CD4-positive, alpha-beta T cell treated with Interleukin-6 for 4 hours (primary cell): Measurements from ENCODE around the gene KCNJ14.

Experiments used
- DNase-seq: peaks from one replicate; pipeline ENCODE4 v3.0.0-alpha.2; 2020; ENCODE audit warnings: mixed read lengths

The KCNJ14 gene

DNA sequence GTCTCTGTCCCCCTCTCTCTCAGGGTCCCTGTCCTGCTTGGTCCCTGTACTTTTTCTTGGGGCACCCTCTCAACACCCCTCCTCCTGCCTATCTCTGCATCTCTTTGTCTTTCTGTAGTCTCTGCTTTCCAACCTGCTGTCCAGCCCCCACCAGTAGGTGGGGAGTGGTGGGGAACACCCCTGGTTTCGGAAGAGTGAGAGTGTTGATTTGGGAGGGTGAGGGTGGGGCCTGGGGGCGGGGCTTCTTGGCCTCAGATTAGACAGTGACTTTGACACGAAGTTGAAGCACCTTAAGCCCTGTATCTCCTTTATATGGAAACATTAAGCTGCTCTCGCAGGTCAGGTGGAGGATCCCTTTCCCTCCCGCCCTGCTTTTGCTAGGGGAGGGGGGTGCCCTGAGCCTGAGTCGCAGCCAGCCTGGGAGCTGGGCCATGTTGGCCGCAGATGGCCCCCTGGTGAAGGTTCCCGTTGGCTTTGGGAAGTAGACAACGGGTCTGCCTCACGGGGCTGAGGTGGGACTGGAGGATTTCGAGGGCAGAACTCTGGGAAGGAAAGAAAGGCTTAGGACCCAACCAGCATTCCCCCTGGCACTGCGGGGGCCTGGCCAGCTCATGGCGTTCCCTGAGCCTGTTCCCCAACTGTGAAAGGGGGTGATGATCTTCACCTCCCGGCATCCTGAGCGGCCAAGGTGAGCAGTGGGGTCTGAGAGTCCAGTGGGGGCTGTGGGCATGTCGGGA lies at the start of gene KCNJ14:
KCNJ14 (plus strand) TSS at position 404 of the 737 bp plus-strand sequence. CDS start 6,151 bp downstream, outside the sequence.
- DNase-seq: no peak

DNA sequence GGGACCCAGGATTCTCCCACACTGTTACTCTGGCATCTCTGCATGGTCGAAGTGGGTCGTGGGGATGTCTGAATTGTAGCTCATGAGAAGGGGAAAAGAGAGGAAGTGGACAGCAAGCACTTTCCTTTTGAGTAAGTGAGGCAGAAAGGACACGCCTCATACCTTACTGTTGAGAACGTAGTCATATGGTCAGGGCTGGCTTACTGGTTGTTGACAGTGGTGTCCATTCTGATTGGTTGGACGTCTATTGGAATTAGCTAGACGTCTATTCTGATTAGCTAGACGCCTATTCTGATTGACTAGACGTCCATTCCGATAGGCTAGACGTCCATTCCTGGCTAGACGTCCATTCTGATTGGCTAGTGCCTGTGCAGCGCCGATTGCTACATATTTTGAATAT lies 49.5 kb upstream of the KCNJ14 start:
- no peak for DNase-seq

DNA sequence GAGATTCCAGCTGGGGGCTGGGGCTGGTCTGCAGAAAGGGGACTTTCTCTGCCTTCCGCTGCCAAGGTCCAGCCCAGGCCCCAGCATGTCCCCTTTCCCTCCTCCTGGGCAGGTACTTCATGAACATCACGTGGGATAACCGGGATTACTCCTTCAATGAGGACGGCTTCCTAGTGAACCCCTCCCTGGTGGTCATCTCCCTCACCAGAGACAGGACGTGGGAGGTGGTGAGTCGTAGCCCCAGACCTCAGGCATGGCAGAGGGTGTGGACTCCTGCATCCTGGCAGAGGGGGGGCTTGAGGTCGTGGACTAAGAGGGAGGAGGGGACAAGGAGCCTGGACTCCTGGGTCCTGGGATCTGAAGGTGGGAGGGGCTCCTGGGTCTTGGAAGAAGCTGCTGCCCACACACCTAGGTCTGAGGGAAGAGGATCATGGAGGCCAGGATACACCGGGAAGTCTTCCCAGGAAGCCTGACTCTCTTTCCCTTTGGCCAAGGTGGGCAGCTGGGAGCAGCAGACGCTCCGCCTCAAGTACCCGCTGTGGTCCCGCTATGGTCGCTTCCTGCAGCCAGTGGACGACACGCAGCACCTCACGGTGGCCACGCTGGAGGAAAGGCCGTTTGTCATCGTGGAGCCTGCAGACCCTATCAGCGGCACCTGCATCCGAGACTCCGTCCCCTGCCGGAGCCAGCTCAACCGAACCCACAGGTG lies 41.3 kb upstream of the KCNJ14 start:
- DNase-seq: no peak

DNA sequence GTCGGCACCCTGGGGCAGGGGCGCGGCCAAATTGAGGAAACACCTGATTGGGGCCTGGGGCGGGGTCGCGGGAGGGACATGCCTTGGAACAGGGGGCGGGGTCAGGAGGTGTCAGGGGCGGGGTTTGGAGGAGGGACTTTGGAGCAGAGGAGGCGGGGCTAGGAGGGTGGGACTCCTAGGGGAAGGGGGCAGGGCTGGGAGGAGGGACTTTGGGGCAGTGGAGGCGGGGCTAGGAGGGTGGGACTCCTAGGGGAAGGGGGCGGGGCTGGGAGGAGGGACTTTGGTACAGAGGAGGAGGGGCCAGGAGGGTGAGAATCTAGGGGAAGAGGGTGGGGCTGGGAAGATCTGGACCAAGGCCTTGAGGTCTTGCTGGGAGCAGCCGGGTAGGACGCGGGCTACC lies 40.0 kb upstream of the KCNJ14 start:
- peak; percentile 76 for DNase-seq

DNA sequence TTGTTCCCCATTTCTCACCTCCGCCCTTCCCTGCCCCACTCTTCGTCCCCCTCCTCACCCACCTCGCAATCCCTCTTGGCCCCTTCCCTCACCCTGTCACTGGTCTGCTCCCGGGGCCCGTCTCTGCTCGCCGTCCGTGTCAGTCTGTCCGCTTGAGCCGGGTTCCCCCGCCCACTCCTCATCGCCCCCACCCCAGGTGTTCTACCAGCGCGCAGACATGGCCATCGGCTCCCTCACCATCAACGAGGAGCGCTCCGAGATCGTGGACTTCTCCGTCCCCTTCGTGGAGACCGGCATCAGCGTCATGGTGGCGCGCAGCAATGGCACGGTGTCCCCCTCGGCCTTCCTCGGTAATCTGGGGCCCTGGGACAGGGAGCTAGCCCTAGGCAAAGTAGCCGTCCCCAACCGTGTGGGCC lies 39.6 kb upstream of the KCNJ14 start:
- DNase-seq: no peak

DNA sequence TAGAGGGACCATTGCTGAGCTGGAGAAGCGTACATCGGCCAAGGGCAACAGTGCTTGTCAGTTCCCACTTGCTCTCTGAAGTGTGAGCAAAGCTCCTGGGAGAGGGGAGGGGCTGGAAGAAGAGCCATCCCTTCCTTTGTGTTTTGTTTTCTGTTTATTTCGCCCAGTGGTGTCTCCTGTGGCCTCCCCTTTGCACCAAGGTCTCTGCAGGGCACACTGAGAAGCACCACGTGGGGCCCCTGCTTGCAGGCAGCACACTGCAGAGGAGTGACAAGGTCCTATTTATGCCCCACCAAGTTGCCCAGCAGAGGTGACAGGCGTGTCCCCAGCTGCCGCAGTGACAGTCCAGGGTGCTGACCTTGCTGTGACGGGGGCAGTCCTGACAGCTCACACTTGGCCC lies 38.0 kb upstream of the KCNJ14 start:
- no peak for DNase-seq

DNA sequence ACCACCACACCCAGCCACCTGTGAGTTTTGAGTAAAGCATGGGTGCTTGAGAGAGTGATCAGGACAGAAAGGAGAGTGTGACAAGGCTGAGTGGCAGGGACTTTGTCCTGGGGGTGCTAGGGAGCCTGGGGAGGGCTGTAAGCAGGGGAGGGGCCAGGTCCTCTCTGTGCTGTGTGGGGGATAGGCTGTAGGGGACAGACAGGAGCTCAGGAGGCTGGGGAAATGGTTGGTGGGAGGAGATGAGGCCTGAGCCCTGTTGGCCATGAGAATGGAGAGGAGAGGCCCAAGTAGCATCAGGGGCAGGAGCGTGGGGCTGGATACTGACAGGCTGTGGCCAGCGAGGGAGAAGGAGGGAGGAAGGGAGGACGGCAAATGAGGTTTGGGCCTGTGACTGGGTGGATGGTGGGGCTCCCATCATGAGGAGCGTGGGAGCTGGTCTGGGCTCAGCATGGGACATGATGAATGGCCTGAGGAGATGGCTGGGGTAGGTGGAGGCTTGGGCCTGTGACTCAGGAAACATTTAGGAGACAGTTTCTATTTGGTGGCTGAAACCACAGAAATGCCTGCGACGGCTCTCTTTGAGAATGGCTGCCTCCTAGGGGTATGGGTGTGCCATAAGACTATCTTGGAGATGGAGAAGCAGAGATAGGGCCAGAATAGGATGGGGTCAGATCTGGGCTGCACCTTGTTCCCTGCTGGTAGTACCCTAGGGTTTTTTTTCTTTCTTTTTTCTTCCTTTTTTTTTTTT lies 36.9 kb upstream of the KCNJ14 start:
- DNase-seq: no peak

DNA sequence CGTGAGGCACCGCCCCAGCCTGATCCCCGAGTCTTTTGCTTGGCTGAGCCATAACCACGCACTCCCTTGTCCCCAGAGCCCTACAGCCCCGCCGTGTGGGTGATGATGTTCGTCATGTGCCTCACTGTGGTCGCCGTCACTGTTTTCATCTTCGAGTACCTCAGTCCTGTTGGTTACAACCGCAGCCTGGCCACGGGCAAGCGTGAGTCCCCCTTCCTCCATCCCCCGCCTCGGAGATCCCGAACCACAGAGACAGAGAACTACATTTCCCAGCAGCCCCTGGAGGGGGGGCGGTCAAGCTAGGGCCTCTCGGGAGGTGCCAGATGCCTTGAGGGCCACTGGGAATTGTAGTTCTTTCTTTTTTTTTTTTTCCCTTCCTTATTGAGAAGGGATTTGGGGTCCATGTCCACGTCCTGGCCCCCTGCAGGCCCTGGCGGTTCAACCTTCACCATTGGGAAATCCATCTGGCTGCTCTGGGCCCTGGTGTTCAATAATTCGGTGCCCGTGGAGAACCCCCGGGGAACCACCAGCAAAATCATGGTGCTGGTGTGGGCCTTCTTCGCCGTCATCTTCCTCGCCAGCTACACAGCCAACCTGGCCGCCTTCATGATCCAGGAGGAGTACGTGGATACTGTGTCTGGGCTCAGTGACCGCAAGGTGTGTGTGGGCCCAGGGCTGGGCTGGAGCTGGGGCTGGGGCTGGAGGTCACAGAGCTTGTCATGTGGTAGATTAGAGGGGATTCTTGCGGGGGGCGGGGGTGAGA lies 36.0 kb upstream of the KCNJ14 start:
- peak; percentile 76 for DNase-seq

DNA sequence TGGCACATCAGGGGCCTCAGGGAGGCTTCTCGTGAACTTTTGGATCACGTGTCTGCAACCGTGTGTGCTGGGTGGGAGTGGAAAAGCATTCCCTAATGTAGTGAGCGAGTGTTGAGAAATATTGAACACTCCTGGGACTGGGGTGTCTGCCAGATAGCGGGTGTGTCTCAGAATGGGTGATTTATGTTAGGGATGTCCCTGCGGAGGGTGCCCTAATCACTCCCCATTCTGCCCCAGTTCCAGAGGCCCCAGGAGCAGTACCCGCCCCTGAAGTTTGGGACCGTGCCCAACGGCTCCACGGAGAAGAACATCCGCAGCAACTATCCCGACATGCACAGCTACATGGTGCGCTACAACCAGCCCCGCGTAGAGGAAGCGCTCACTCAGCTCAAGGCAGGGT lies 33.8 kb upstream of the KCNJ14 start:
- no peak for DNase-seq

DNA sequence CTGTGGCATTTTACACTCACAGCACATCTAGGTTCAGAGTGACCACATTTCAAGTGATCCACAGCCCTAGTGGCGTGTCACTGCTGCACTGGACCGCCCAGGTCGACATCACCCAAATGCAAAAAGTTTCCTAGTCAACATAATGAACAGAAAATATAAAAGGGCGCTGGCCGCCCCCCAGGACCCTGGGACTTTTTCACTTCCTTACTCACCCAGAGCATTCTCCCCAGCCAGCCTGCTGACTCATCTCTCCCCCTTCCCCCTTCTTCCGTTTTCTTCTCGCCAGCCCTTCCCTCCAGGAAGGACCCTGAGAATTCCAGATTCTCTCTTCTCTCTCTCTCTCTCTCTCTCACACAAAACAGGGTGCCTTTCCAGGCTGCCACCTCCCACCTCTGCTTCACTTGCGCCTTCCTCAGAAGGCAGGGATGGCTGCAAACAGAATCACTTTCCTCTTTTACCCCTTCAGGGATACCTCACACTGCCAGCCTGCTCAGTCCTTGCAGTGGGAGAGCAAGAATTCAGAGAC lies 30.6 kb upstream of the KCNJ14 start:
- DNase-seq: no peak

DNA sequence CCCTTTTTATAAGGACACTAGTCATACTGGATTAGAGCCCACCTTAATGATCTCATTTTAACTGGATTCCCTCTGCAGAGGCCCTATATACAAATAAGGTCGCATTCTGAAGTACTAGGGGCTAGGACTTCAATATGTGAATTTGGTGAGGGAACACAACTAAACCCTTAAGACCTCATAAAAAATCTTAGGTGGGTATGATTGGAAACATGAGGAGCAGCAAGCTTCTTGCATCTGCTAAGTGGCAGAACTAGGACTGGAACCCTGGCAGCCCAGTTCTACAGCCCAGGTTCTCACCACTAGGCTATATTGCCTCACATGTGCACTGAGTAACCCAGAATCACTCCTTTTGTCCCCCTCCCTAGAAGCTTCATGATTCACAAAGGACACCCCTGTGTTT lies 26.7 kb upstream of the KCNJ14 start:
- DNase-seq: no peak

DNA sequence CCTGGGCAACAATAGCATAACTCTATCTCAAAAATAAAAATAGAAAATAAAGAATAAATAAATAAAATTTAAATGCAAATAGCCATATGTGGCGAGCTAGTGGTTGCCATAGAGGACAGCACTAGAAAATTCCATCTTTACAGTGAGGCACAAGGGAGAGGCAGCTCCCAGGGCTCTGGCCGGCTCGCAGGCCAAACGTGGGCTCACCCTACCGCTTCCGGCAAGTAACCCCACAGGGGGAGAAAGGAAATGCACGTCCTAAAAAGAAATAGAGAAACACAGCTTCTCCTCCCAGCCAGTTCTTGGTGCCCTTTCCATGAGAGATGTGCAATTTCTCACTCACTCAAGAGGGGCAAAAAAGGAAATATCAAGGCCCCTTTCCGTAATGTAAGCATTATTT lies 22.0 kb upstream of the KCNJ14 start:
- no peak for DNase-seq

DNA sequence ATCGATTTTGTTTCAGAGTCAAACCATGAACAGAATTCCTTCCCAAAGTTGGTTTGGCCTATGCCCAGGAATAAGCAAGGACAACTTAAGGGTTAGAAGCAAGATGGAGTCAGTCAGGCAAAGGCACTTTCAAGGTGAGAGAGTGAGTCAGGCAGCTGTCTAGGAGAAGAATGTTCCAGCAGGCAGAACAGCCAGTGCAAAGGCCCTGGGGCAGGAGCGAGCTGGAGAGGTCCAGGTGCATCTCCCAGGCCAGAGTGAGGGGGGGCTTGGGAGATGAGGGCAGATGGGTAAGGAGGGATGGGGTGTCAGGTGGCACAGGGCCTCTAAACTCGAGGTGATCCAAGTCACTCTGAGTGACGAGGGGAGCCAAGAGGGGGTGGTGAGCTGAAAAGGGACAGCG lies 18.8 kb upstream of the KCNJ14 start:
- DNase-seq: no peak

DNA sequence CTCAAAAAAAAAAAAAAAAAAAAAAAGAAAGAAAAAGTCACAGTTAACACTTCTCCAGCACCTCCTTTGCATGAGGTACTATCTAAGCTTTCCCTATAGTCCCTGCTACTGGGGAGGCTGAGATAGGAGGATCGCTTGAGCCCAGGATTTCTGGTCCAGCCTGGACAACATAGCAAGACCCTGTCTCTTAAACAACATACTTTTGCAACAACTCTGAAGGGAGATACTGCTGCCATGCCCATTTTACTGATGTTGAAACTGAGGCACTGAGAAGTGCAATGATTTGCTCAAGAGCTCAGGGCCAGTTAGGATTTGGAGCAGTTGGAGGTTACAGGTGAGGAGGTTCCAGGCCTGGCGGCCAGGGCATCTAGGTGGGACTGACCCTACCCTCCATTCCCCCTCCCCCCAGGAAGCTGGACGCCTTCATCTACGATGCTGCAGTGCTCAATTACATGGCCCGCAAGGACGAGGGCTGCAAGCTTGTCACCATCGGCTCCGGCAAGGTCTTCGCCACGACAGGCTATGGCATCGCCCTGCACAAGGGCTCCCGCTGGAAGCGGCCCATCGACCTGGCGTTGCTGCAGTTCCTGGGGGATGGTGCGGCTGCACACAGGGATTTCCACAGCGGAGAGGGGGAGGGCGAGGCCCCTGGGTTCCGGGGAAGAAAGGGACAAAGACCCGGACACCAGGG lies 13.9 kb upstream of the KCNJ14 start:
- no peak for DNase-seq

DNA sequence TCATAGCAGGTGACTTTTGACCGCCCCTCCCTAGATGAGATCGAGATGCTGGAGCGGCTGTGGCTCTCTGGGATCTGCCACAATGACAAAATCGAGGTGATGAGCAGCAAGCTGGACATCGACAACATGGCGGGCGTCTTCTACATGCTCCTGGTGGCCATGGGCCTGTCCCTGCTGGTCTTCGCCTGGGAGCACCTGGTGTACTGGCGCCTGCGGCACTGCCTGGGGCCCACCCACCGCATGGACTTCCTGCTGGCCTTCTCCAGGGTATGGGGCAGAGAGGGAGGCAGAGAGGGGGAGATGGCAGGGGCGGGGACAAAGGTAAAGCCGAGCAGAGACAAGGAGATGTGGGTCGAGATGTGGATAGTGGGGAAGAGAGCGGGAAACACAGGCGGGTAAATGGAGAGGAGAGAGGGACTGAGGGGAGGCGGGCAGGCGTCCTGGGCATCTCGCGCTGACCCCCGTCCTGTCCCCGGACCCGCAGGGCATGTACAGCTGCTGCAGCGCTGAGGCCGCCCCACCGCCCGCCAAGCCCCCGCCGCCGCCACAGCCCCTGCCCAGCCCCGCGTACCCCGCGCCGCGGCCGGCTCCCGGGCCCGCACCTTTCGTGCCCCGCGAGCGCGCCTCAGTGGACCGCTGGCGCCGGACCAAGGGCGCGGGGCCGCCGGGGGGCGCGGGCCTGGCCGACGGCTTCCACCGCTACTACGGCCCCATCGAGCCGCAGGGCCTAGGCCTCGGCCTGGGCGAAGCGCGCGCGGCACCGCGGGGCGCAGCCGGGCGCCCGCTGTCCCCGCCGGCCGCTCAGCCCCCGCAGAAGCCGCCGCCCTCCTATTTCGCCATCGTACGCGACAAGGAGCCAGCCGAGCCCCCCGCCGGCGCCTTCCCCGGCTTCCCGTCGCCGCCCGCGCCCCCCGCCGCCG lies 13.0 kb upstream of the KCNJ14 start:
- DNase-seq: no peak

DNA sequence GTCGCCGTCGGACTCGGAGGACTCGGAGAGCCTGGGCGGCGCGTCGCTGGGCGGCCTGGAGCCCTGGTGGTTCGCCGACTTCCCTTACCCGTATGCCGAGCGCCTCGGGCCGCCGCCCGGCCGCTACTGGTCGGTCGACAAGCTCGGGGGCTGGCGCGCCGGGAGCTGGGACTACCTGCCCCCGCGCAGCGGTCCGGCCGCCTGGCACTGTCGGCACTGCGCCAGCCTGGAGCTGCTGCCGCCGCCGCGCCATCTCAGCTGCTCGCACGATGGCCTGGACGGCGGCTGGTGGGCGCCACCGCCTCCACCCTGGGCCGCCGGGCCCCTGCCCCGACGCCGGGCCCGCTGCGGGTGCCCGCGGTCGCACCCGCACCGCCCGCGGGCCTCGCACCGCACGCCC lies 12.1 kb upstream of the KCNJ14 start:
- DNase-seq: peak; percentile 22

DNA sequence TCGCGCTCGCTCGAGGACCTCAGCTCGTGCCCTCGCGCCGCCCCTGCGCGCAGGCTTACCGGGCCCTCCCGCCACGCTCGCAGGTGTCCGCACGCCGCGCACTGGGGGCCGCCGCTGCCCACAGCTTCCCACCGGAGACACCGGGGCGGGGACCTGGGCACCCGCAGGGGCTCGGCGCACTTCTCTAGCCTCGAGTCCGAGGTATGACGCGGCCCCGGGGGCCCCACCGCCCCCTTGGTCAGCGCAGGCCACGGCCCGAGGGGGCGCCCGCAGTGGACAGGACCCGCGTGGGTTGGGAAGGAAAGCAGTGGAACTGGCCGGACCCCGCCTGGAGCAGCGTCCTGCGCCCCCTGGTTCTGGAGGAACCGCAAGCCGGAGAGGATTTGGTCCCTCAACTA lies 11.6 kb upstream of the KCNJ14 start:
- no peak for DNase-seq

DNA sequence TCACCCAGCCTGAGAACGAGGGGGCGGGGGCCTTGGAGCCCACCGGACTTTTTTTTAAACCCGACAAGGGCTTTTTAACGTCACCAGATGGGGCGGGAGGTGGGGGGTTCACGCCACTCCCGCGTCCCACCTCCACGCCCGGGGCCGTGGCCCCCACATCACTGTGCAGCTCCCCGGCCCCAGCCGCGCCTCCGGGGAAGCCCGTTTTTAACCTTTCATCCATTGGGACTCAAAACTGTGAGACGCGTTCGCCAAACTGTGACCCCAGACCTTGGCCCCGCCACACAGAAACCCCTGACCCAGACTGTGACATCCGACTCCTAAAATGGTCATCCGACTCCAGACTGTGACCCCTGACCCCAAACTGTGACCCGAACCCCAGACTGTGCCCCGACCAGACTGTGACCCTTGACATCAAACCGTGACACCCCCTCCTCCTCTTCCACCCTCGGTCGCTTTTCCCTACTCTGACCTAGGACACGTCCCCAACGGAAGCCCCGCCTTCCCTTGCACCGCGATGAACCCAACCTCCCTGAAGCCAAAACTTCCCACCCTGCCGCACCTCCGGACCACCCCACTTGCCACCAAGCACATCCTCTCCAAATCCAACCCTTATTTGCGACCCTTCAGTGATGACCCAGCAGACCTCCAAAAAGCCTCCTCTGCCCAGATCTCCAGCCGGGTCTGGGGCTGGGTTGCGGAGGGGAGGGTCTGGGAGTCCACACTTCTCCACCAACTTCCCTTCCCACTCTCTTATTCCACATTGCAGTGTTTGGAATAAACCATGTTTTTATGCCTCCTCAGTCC lies 11.0 kb upstream of the KCNJ14 start:
- DNase-seq: no peak

DNA sequence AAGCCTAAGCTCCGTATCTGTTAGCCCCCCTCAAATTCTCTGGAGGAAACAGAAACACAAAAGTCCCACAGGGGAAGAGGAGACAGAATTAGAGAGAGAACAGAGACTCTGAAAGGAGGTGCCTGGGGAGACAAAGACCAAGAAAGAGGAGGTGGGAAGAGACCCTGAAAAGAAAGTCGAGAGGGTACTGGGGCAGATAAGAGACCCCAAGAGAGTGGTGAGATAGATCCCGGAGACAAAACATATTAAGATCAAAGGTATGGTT lies 10.5 kb upstream of the KCNJ14 start:
- no peak for DNase-seq

DNA sequence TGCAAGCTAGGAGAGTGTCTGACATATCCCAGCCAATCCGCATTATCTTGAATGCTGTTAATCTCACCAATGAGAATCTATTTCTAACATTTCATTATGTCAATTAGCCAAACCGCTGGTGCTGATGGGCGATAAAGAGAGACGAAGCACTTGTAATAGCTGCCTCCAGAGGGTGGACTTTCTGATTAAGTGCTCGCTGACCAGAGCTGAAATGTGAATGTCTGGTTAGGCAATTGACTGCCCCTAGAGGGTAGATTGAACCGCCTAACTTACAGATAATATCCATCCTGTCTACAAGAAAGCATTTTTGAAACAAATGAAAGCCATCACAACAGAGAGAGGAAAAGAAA lies 10.1 kb upstream of the KCNJ14 start:
- DNase-seq: no peak
